ENCODE results near the gene LIPC.

- TF ChIP-seq BCOR (IDR thresholded peaks at IDR 0.05) (no peak), DPF2 (IDR thresholded peaks at IDR 0.05) (no peak)
These were observed 172.7 kb downstream of the LIPC start for GRCh38 chr15:58604455-58604923.
